CD4-positive, alpha-beta T cell (primary cell): ENCODE results near the gene TNFAIP2. TPM values are rescaled to one million over a fixed set of nuclear protein-coding genes. Genes with fewer than 3 reads are reported as not detected.

ENCODE experiments used
- ATAC-seq: fragments of 200-7000 bp; cut with Tn5 transposase; one replicate; pipeline ENCODE4 v1.10.0; 2022; ENCODE audit warnings: mild to moderate bottlenecking; ENCODE audit not compliant: poor library complexity
- CTCF ChIA-PET: fragments of 350-600 bp; sonication (Branson Sonifier 250); formaldehyde crosslinking; loops from one replicate; lab custom pipeline; 2021; ENCODE audit warnings: antibody characterized with exemption, inconsistent platforms; lab: Charles Lee
- POLR2A ChIA-PET: fragments of 350-600 bp; sonication (Branson Sonifier 250); formaldehyde crosslinking; loops from one replicate; lab custom pipeline; 2021; ENCODE audit warnings: antibody characterized with exemption, inconsistent platforms; lab: Charles Lee
- DNase-seq, 14 experiments: peaks; one replicate each; pipeline ENCODE4 v3.0.0-alpha.2; 2013 to 2020; ENCODE audit warnings: mixed read lengths in 2 of 14
- H3K27ac ChIP-seq, 2 donors: one replicate each; pipeline versions ENCODE4 v1.5.1 to v1.7.0; 2013; ENCODE audit warnings: low read length in 2 of 2, low read depth in 1 of 2, mild to moderate bottlenecking in 1 of 2
- H3K27me3 ChIP-seq, 2 experiments: 1 replicate in 1 of 2; 2 replicates in 1 of 2; pipeline versions ENCODE4 v1.6.1 to v1.7.0; 2013; ENCODE audit warnings: low read length in 2 of 2, control low read depth in 1 of 2, mild to moderate bottlenecking in 1 of 2, moderate library complexity in 1 of 2; ENCODE audit not compliant: insufficient read depth in 2 of 2, control insufficient read depth in 1 of 2
- H3K36me3 ChIP-seq: one replicate; pipeline ENCODE4 v1.6.1; 2013; ENCODE audit warnings: low read length, control low read depth; ENCODE audit not compliant: insufficient read depth
- H3K4me1 ChIP-seq: one replicate; pipeline ENCODE4 v1.6.1; 2013; ENCODE audit warnings: low read length, control low read depth; ENCODE audit not compliant: insufficient read depth
- H3K4me3 ChIP-seq: one replicate; pipeline ENCODE4 v1.5.1; 2013; ENCODE audit warnings: mild to moderate bottlenecking, low read length, moderate library complexity
- H3K9me3 ChIP-seq, 2 experiments: 1 replicate in 1 of 2; 2 replicates in 1 of 2; pipeline versions ENCODE4 v1.6.1 to v1.7.0; 2013; ENCODE audit warnings: low read length in 2 of 2, mild to moderate bottlenecking in 2 of 2, control low read depth in 1 of 2, moderate library complexity in 1 of 2; ENCODE audit not compliant: control insufficient read depth in 1 of 2, insufficient read depth in 1 of 2
- H3K27ac Mint-ChIP-seq: one replicate; pipeline ENCODE4 v1.8.0; 2020; ENCODE audit warnings: mixed read lengths
- H3K27me3 Mint-ChIP-seq: one replicate; pipeline ENCODE4 v1.8.0; 2021; ENCODE audit warnings: mixed read lengths
- H3K36me3 Mint-ChIP-seq: one replicate; pipeline ENCODE4 v1.8.0; 2021; ENCODE audit warnings: low read depth, mixed read lengths
- H3K4me1 Mint-ChIP-seq: one replicate; pipeline ENCODE4 v1.8.0; 2021; ENCODE audit warnings: low read depth, mixed read lengths
- H3K4me3 Mint-ChIP-seq: one replicate; pipeline ENCODE4 v1.8.0; 2020; ENCODE audit warnings: mild to moderate bottlenecking, mixed read lengths
- H3K9me3 Mint-ChIP-seq: one replicate; pipeline ENCODE4 v1.8.0; 2020; ENCODE audit warnings: mixed read lengths
- CTCF ChIP-seq: fragments of 200-600 bp; IDR thresholded peaks from one replicate; pipeline ENCODE4 v1.8.0; 2022; ENCODE audit warnings: antibody characterized with exemption, mild to moderate bottlenecking
- intact Hi-C, 2 experiments: fragments of 100-400 bp; cut with DNase I in 1 of 2; cut with micrococcal nuclease in 1 of 2; formaldehyde crosslinking; loops; one replicate each; pipeline versions ENCODE4 v1.15.1 to v1.9.0; 2023 to 2025; cut with DNase I, micrococcal nuclease
- total RNA-seq, 174 experiments: library from RNA in 2 of 174; stranded (reverse) in 2 of 174; gene quantifications; one replicate each; pipeline ENCODE4 v1.2.3 and lab custom pipeline; 2021 to 2026

TNFAIP2 gene
- total RNA-seq, 2 experiments from 2014 or later: 4.4 to 6.1 TPM

- H3K4me3 Mint-ChIP-seq: peak overlapping the region; percentile 30
- H3K36me3 Mint-ChIP-seq: no peaks in the 10 kb centered on the region
- Histone ChIP-seq H3K27me3 (peaks cover 30 to 41% of the 10 kb centered on the region in 2 experiments), H3K9me3 (peaks cover 0 to 10% of the 10 kb centered on the region in 2 experiments), H3K4me1 (peaks cover 37% of the 10 kb centered on the region), H3K4me3 (peak overlapping the region; percentile 24), H3K27ac (no peak overlapping the region), H3K36me3 (no peaks in the 10 kb centered on the region)
- TF ChIP-seq CTCF: no peak
- ChIA-PET POLR2A (no interaction called here), CTCF (interaction anchor here (1.5 kb wide), 1 partner anchor 17 kb away, joined by 5 read pairs; no protein-coding TSS in a partner anchor)
- no peaks in the 10 kb centered on the region for H3K9me3 Mint-ChIP-seq
- intact Hi-C loops: no loop called here
- DNase-seq: peak in 2 of 14 experiments; percentile 54 to 59
- ATAC-seq: no peak
- peaks cover 4% of the 10 kb centered on the region for H3K4me1 Mint-ChIP-seq
- peaks cover 25% of the 10 kb centered on the region for H3K27me3 Mint-ChIP-seq
- no peak overlapping the region for H3K27ac Mint-ChIP-seq
These were observed 1.2 kb upstream of the TNFAIP2 start for GRCh38 chr14:103121846-103122584.

- Mint-ChIP-seq H3K4me1 (peaks cover 4% of the 10 kb centered on the region), H3K4me3 (no peak overlapping the region), H3K27ac (no peak overlapping the region), H3K36me3 (no peaks in the 10 kb centered on the region), H3K27me3 (peaks cover 25% of the 10 kb centered on the region), H3K9me3 (no peaks in the 10 kb centered on the region)
- Histone ChIP-seq H3K4me3 (peak overlapping the region; percentile 24), H3K36me3 (no peaks in the 10 kb centered on the region), H3K27me3 (peaks cover 30 to 41% of the 10 kb centered on the region in 2 experiments), H3K27ac (no peak overlapping the region), H3K4me1 (peaks cover 37% of the 10 kb centered on the region), H3K9me3 (peaks cover 0 to 10% of the 10 kb centered on the region in 2 experiments)
- CTCF ChIA-PET: no interaction called here
- DNase-seq (no peak), ATAC-seq (no peak)
- no peak for TF ChIP-seq CTCF
- POLR2A ChIA-PET: no interaction called here
- intact Hi-C loops: no loop called here
These were observed 695 bp upstream of the TNFAIP2 start for GRCh38 chr14:103122585-103122946.

DNA sequence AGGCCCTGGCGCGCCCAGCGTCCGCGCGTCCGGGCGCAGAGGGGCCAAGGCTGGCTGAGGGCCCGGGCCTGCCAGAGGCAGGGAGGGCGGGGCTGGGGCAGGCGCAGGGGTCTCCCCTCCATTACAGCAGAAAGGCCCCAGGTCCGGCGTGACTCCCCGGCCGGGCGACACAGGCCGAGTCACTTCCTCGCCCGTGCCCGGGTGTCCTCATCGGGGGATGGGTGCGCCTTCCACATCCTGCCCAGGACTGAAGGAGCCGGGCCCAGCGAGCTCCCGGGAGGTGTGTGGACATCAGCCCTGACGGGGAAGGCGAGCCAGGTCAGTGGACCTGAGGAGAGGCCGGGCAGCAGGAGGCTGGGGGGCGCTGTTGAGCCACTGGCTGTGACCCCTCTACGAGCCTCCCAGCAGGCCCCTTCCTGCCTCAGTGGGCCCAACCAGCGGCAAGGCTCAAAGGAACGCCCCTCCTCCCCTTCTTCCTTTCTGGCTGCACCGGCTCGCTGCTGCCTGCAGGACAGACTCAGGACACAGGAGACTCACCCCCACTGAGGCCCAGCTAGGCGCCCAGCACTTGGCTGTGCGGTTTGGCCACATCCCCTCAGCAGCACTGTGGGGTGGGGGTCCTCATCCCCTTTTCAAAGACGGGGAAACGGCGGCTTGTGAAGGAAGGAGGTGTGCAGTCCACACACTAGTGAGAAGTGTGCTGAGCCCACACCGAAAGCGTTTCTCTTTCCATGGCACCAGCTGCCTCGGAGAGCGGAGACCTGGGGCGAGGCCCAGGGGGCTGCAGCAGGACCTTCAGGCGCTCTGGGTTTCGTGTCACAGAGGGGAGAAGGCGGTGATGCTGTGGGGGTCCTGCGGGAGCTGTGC is 606 bp downstream of the TNFAIP2 start:
- Histone ChIP-seq H3K9me3 (peaks cover 0 to 10% of the 10 kb centered on the region in 2 experiments), H3K4me1 (peaks cover 30% of the 10 kb centered on the region), H3K27me3 (peaks cover 30 to 41% of the 10 kb centered on the region in 2 experiments), H3K27ac (no peak overlapping the region), H3K36me3 (no peaks in the 10 kb centered on the region), H3K4me3 (peak overlapping the region; percentile 45)
- intact Hi-C loops: no loop called here
- ATAC-seq (no peak), DNase-seq (peak in 2 of 14 experiments; percentile 38 to 52)
- CTCF ChIA-PET: interaction anchor here (0.9 kb wide), 1 partner anchor 19 kb away, joined by 3 read pairs; no protein-coding TSS in a partner anchor
- no peaks in the 10 kb centered on the region for H3K36me3 Mint-ChIP-seq
- POLR2A ChIA-PET: no interaction called here
- H3K4me3 Mint-ChIP-seq: peak overlapping the region; percentile 15
- no peak for TF ChIP-seq CTCF
- peaks cover 30% of the 10 kb centered on the region for H3K27me3 Mint-ChIP-seq
- no peak overlapping the region for H3K27ac Mint-ChIP-seq
- H3K9me3 Mint-ChIP-seq: no peaks in the 10 kb centered on the region
- H3K4me1 Mint-ChIP-seq: peaks cover 4% of the 10 kb centered on the region
